Fibroblast of skin of right quadriceps (primary cell): ENCODE results near the gene CMPK2.
A peak's percentile ranks its signal among the peaks of the same experiment; 100 is the strongest.
"Not testable (repeated sequence)": the region's sequence is repeated elsewhere in the genome, so short reads cannot be mapped to it uniquely, and the experiment has no call there.

Experiments
- DNase-seq: peaks from one replicate; pipeline ENCODE4 v3.0.0-alpha.2; 2013

The CMPK2 gene

GRCh38 chr2:6879011-6879410, 13.3 kb upstream of the CMPK2 start:
- no peak for DNase-seq

GRCh38 chr2:6878549-6878948, 12.8 kb upstream of the CMPK2 start:
- no peak for DNase-seq

- DNase-seq = peak; percentile 25
Observed at GRCh38 chr2:6877402-6878304, 11.9 kb upstream of the CMPK2 start, which contains the start of gene RSAD2. RSAD2 (plus strand) TSS chr2:6877777; CDS start chr2:6877801, 24 bp downstream.

- DNase-seq = no peak
Observed at GRCh38 chr2:6876309-6876708, 10.6 kb upstream of the CMPK2 start.

GRCh38 chr2:6874032-6874431, 8.3 kb upstream of the CMPK2 start:
- no peak for DNase-seq

- DNase-seq = no peak
Observed at GRCh38 chr2:6872394-6872793, 6.7 kb upstream of the CMPK2 start.

GRCh38 chr2:6866982-6867381, 1.3 kb upstream of the CMPK2 start:
- no peak for DNase-seq

- peak; percentile 35 for DNase-seq
Observed at GRCh38 chr2:6866275-6866671, 566 bp upstream of the CMPK2 start.

- DNase-seq = no peak
Observed at GRCh38 chr2:6864923-6865345, 773 bp downstream of the CMPK2 start.

GRCh38 chr2:6864231-6864754, 1.4 kb downstream of the CMPK2 start:
- DNase-seq = no peak

- DNase-seq = no peak
Observed at GRCh38 chr2:6863792-6864191, 1.9 kb downstream of the CMPK2 start.

GRCh38 chr2:6860296-6860695, 5.4 kb downstream of the CMPK2 start:
- DNase-seq = no peak

GRCh38 chr2:6858466-6859027, 7.2 kb downstream of the CMPK2 start:
- DNase-seq = not testable (repeated sequence)

- no peak for DNase-seq
Observed at GRCh38 chr2:6856548-6856920, 9.2 kb downstream of the CMPK2 start.

GRCh38 chr2:6855860-6856547, 9.7 kb downstream of the CMPK2 start:
- peak; percentile 15 for DNase-seq

- DNase-seq = no peak
Observed at GRCh38 chr2:6854416-6854815, 11.3 kb downstream of the CMPK2 start.

- no peak for DNase-seq
Observed at GRCh38 chr2:6852195-6852594, 13.5 kb downstream of the CMPK2 start.

GRCh38 chr2:6846967-6847681, 18.6 kb downstream of the CMPK2 start:
- no peak for DNase-seq

GRCh38 chr2:6846540-6846939, 19.2 kb downstream of the CMPK2 start:
- DNase-seq = no peak

- DNase-seq = no peak
Observed at GRCh38 chr2:6845903-6846302, 19.8 kb downstream of the CMPK2 start.

- DNase-seq = peak; percentile 20
Observed at GRCh38 chr2:6845312-6845711, 20.4 kb downstream of the CMPK2 start.

GRCh38 chr2:6841537-6842287, 24.0 kb downstream of the CMPK2 start:
- DNase-seq = no peak
